ENCODE data around the gene AMBRA1. TPM values are rescaled to one million over a fixed set of nuclear protein-coding genes. Genes with fewer than 3 reads are reported as not detected.

Gene AMBRA1
- total RNA-seq, 6 experiments from 2014 or later, result 23.2 to 25.9 (median 24.4) TPM

DNA sequence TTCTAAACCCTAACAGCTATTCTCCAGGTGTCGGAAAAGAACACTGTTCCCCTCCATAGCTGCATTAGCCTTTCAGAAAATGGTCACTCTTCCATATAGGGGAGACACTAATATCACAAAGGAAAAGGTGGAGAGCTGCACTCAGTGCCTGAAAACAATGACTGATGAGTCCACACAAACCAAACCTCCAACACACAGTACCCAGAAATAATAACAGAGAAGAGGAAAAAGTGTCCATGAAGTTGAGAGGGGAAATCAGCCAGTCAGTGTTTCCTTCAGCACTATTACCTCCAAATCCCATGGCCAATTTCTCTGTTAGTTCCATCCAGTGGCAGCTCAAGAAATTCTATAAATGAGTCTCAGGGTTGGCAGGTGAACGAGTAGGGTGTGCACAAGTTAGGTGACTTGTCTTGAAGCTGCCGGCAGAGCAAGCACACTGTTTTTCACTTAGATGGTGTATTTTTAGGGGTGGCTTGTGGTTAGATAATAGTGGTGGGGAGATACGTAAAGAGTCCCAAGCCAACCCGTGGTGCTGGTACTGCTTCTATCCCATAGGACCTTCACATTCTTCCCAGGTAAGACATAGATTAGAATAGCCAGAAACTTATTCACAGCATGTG, 117.8 kb downstream of the AMBRA1 start:
- Mint-ChIP-seq H3K4me1 (ENCODE audit: low read depth) (peaks cover 37% of the 10 kb centered on the region), H3K27me3 (ENCODE audit: insufficient read depth) (0 out of 2 replicates have a peak, but pooled peaks cover 1% of the 10 kb centered on the region)

DNA sequence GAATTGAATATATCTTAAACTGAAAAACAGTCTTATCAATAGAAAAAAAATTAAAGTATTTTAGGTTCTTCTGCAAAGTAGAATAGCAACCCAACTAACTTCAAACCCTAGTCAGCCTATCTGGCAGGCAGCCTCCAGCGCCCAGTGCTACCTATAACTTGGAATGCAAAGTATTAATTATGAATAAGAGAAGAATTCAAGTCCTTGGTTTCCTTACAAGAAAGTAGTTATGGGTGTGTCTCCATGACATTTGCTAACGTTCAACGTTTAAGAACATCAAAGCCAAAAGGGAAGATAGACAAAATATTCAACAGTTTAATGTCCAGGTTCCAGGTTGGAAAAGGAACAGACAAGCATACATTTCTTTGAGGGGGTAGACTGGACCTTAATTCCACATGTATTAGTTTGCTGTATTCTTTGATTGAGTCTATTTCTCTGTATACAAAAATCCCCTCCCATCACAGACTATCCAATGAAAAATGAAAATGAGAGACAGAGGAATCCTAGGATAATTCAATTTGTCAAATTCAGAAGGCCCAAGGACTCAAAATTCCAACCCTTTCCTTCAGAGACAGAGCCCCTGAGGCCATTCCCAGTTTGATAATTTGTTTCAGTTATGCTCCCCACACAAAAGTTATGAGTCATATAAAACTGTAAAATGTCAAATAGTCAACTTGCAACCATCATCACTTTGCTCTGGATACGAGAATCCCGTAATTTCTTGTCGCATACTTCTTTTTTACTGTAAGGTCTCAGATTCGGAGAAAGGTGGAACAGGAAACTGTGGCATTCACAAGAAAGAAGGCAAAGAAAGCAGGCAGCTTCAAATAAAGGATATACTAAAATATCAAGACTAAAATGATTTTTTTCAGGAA, 118.5 kb downstream of the AMBRA1 start:
- no peak overlapping the region for H3K27ac Mint-ChIP-seq
- H3K27me3 Mint-ChIP-seq (ENCODE audit: insufficient read depth), result 0 out of 2 replicates have a peak, but pooled peaks cover 1% of the 10 kb centered on the region
- H3K4me3 Mint-ChIP-seq, result no peak overlapping the region
- peaks cover 44% of the 10 kb centered on the region for H3K4me1 Mint-ChIP-seq (ENCODE audit: low read depth)
- H3K36me3 Mint-ChIP-seq (ENCODE audit: low read depth), result peaks cover 5% of the 10 kb centered on the region; the same call in 1 of the 2 replicates
- TF ChIP-seq, protein P1, sequence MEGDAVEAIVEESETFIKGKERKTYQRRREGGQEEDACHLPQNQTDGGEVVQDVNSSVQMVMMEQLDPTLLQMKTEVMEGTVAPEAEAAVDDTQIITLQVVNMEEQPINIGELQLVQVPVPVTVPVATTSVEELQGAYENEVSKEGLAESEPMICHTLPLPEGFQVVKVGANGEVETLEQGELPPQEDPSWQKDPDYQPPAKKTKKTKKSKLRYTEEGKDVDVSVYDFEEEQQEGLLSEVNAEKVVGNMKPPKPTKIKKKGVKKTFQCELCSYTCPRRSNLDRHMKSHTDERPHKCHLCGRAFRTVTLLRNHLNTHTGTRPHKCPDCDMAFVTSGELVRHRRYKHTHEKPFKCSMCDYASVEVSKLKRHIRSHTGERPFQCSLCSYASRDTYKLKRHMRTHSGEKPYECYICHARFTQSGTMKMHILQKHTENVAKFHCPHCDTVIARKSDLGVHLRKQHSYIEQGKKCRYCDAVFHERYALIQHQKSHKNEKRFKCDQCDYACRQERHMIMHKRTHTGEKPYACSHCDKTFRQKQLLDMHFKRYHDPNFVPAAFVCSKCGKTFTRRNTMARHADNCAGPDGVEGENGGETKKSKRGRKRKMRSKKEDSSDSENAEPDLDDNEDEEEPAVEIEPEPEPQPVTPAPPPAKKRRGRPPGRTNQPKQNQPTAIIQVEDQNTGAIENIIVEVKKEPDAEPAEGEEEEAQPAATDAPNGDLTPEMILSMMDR (IDR thresholded peaks at IDR 0.05), result no peak
- H3K9me3 Mint-ChIP-seq, result no peaks in the 10 kb centered on the region
- no peak for DNase-seq

More for the DNA sequence above, 117.8 kb downstream of the AMBRA1 start:
- Mint-ChIP-seq H3K27ac (no peak overlapping the region), H3K36me3 (ENCODE audit: low read depth) (no peaks in the 10 kb centered on the region; the same call in 1 of the 2 replicates), H3K9me3 (no peaks in the 10 kb centered on the region), H3K4me3 (no peak overlapping the region)
- TF ChIP-seq, protein P1 (IDR thresholded peaks at IDR 0.05), result no peak
- no peak for DNase-seq

DNA sequence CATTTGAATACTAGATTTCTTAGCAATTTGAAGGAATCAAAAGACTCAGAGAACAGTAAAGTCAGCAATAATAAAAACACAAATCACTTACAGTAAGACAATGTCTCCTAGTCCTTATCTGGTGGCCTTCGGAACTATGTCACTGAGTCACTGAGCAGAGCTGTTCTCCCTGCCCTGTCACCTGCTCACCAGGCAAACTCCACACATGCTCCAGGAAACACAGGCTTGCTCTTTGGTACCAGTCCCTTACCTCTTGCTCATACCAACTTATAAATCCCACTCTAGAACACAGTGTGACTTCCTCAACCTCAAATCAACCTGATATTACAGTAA, 121.2 kb downstream of the AMBRA1 start:
- Mint-ChIP-seq H3K27ac (no peak overlapping the region), H3K4me3 (no peak overlapping the region), H3K4me1 (ENCODE audit: low read depth) (peaks cover 55% of the 10 kb centered on the region), H3K27me3 (ENCODE audit: insufficient read depth) (0 out of 2 replicates have a peak, but pooled peaks cover 1% of the 10 kb centered on the region), H3K9me3 (no peaks in the 10 kb centered on the region), H3K36me3 (ENCODE audit: low read depth) (peaks cover 5% of the 10 kb centered on the region; the same call in 1 of the 2 replicates)
- TF ChIP-seq, protein P1 (IDR thresholded peaks at IDR 0.05), result no peak
- DNase-seq, result no peak

DNA sequence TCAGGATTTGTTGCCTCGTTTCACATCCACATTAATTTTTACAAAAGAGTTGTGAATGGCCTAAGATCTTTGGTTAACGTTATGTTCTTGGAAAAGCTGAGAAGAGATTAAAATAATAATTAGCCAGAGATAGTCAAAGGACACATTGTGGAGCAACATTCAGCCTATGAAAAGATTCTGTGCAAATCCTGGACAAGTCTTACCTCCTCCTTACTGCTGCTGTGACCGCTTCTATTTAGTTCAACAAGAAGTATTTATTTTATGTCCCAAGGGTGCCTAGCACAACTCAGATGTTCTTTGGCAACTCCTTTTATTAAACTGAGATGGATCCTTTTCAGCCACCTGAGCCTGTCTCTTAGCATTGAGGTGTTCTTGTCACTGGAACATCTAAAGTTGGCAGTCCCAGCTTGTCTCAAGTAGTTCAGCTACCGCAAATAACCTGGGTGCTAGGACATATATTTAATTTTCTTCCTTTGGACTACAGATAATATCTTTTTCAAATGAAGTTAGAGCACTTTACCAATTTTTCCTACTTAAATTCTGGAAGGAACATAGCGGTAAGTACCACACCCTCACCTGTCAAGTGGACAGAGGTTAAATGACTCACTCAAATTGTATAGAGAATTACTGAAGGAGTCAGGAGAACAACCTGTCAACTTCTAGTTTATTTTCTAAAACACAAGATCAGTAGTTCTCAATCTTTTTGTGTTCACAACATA, 121.7 kb downstream of the AMBRA1 start:
- Mint-ChIP-seq H3K4me1 (ENCODE audit: low read depth) (peaks cover 55% of the 10 kb centered on the region), H3K27me3 (ENCODE audit: insufficient read depth) (0 out of 2 replicates have a peak, but pooled peaks cover 1% of the 10 kb centered on the region), H3K4me3 (no peak overlapping the region), H3K36me3 (ENCODE audit: low read depth) (peaks cover 5% of the 10 kb centered on the region; the same call in 1 of the 2 replicates), H3K9me3 (no peaks in the 10 kb centered on the region), H3K27ac (no peak overlapping the region)
- TF ChIP-seq, protein P1 (IDR thresholded peaks at IDR 0.05), result no peak
- DNase-seq, result no peak

DNA sequence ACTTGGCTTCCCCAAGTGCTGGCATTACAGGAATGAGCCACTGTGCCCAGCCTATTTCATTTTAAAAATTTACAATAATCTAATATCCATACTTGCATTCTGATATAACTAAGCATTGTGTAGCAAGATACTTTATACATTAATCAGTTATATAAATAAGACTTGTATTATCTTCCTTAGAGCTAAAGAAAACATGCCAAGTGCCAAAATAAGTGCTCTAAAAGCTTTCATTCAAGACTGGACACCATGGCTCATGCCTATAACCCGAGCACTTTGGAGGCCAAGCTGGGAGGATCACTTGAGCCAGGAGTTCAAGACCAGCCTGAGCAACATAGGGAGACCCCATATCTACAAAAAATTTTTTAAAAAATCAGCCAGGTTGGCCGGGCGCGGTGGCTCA, 123.9 kb downstream of the AMBRA1 start:
- H3K9me3 Mint-ChIP-seq, result no peaks in the 10 kb centered on the region
- peaks cover 42% of the 10 kb centered on the region for H3K4me1 Mint-ChIP-seq (ENCODE audit: low read depth)
- H3K27me3 Mint-ChIP-seq (ENCODE audit: insufficient read depth), result 0 out of 2 replicates have a peak, but pooled peaks cover 1% of the 10 kb centered on the region
- no peak overlapping the region for H3K27ac Mint-ChIP-seq
- peaks cover 5% of the 10 kb centered on the region; the same call in 1 of the 2 replicates for H3K36me3 Mint-ChIP-seq (ENCODE audit: low read depth)
- H3K4me3 Mint-ChIP-seq, result no peak overlapping the region
- TF ChIP-seq, protein P1 (IDR thresholded peaks at IDR 0.05), result no peak
- no peak for DNase-seq

Data from HFFc6 (cell line).